GM21360 (cell line): ENCODE data around the gene UPP1.

Experiments
- ATAC-seq: cut with Tn5 transposase; IDR thresholded peaks from one replicate; pipeline ENCODE4 v1.9.1; 2021; ENCODE audit warnings: mild to moderate bottlenecking, moderate library complexity; ENCODE audit not compliant: unreplicated experiment

The UPP1 gene

GRCh38 chr7:48150086-48150485, 61.0 kb downstream of the UPP1 start:
- no peak for ATAC-seq

GRCh38 chr7:48154792-48155413, 65.8 kb downstream of the UPP1 start:
- ATAC-seq = peak; percentile 78
